Measurements from ENCODE around the gene TTC22.

Gene TTC22

GRCh38 chr1:54751426-54751825 is 49.7 kb downstream of the TTC22 start:
- DNase-seq (ENCODE audit: low read depth in 2 of 2) = no peak

- no peak for DNase-seq (ENCODE audit: low read depth in 2 of 2)
Measured at GRCh38 chr1:54750596-54750995, 50.5 kb downstream of the TTC22 start.

GRCh38 chr1:54748094-54748835 is 52.9 kb downstream of the TTC22 start:
- no peak for DNase-seq (ENCODE audit: low read depth in 2 of 2)

- no peak for DNase-seq (ENCODE audit: low read depth in 2 of 2)
Measured at GRCh38 chr1:54745864-54746263, 55.3 kb downstream of the TTC22 start.

GRCh38 chr1:54745274-54745673 is 55.8 kb downstream of the TTC22 start:
- no peak for DNase-seq (ENCODE audit: low read depth in 2 of 2)

- DNase-seq (ENCODE audit: low read depth in 2 of 2) = no peak
Measured at GRCh38 chr1:54744696-54745095, 56.4 kb downstream of the TTC22 start.

GRCh38 chr1:54743416-54744226 is 57.5 kb downstream of the TTC22 start:
- DNase-seq (ENCODE audit: low read depth in 2 of 2) = no peak

- DNase-seq (ENCODE audit: low read depth in 2 of 2) = no peak
Measured at GRCh38 chr1:54742282-54742681, 58.8 kb downstream of the TTC22 start.

- no peak for DNase-seq (ENCODE audit: low read depth in 2 of 2)
Measured at GRCh38 chr1:54741531-54741930, 59.6 kb downstream of the TTC22 start.

- no peak for DNase-seq (ENCODE audit: low read depth in 2 of 2)
Measured at GRCh38 chr1:54738244-54738643, 62.9 kb downstream of the TTC22 start.

GRCh38 chr1:54736685-54737084 is 64.4 kb downstream of the TTC22 start:
- no peak for DNase-seq (ENCODE audit: low read depth in 2 of 2)
